ENCODE data around the gene BRINP2.

DNA sequence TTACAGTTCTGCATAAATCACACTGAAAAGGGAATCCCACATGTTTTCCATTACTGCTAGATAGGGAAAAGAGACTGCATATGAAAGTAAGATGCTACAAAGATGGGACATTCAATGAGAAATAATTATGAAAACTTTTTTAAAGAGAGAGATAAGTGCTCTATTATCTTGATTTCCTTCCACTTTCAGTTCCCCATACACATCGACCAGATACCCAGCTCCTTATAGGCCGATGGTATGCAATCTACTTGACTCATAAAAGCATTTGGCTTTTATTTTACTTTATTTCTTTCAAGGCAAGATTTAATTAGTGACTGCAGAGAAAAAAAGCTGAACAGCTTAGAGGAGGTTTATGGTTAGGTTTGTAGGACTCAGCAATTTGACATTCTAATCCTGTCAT, 13.1 kb downstream of the BRINP2 start:
- TF ChIP-seq, protein P1, sequence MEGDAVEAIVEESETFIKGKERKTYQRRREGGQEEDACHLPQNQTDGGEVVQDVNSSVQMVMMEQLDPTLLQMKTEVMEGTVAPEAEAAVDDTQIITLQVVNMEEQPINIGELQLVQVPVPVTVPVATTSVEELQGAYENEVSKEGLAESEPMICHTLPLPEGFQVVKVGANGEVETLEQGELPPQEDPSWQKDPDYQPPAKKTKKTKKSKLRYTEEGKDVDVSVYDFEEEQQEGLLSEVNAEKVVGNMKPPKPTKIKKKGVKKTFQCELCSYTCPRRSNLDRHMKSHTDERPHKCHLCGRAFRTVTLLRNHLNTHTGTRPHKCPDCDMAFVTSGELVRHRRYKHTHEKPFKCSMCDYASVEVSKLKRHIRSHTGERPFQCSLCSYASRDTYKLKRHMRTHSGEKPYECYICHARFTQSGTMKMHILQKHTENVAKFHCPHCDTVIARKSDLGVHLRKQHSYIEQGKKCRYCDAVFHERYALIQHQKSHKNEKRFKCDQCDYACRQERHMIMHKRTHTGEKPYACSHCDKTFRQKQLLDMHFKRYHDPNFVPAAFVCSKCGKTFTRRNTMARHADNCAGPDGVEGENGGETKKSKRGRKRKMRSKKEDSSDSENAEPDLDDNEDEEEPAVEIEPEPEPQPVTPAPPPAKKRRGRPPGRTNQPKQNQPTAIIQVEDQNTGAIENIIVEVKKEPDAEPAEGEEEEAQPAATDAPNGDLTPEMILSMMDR (IDR thresholded peaks at IDR 0.05): no peak
- TF ChIP-seq POLR2A (IDR thresholded peaks at IDR 0.05): no peak
